IMR-90 (cell line): ENCODE measurements around the gene ST7. TPM values are rescaled to one million over a fixed set of nuclear protein-coding genes. Genes with fewer than 3 reads are reported as not detected.

ENCODE experiments used
- ATAC-seq: fragments of 200-7000 bp; cut with Tn5 transposase; 2 replicates; pipeline ENCODE4 v1.9.1; 2020; ENCODE audit warnings: low read depth, mild to moderate bottlenecking, moderate library complexity
- BruUV-seq: library from RNA; stranded (reverse); fragments of 400-500 nt; replicated peaks from 2 replicates; lab custom pipeline; 2021; lab: Mats Ljungman, UMichigan
- CTCF ChIA-PET: fragments of 300-600 bp; formaldehyde crosslinking; extraction: SDS; loops from one replicate; lab custom pipeline; 2021; ENCODE audit warnings: antibody characterized with exemption; lab: Yijun Ruan, JAX
- POLR2A ChIA-PET: fragments of 300-600 bp; sonication (Branson Sonifier 250); formaldehyde crosslinking; loops from one replicate; lab custom pipeline; 2022; ENCODE audit warnings: antibody characterized with exemption; ENCODE audit not compliant: unreplicated experiment; lab: Charles Lee
- DNase-seq: peaks from one replicate; pipeline ENCODE4 v3.0.0; 2013
- H2AFZ ChIP-seq: replicated peaks from 2 replicates; pipeline ENCODE3; 2013; ENCODE audit warnings: low read length, mild to moderate bottlenecking; ENCODE audit not compliant: poor library complexity
- H2AK5ac ChIP-seq: 2 replicates; pipeline ENCODE4 v1.6.1; 2013; ENCODE audit warnings: low read depth, low read length, inconsistent platforms
- H2AK9ac ChIP-seq: replicated peaks from 2 replicates; pipeline ENCODE3; 2013; ENCODE audit warnings: mild to moderate bottlenecking, low read depth, low read length, moderate library complexity; ENCODE audit not compliant: poor library complexity
- H2BK120ac ChIP-seq: 2 replicates; pipeline ENCODE4 v1.6.1; 2013; ENCODE audit warnings: low read depth, low read length, inconsistent platforms
- H2BK15ac ChIP-seq: 3 replicates; pipeline ENCODE4 v1.6.1; 2013; ENCODE audit warnings: low read depth, low read length, inconsistent platforms
- H2BK20ac ChIP-seq: 2 replicates; pipeline ENCODE4 v1.6.1; 2013; ENCODE audit warnings: low read depth, mild to moderate bottlenecking, inconsistent platforms, low read length, moderate library complexity
- H2BK5ac ChIP-seq: 2 replicates; pipeline ENCODE4 v1.6.1; 2013; ENCODE audit warnings: mild to moderate bottlenecking, low read depth, low read length, inconsistent platforms; ENCODE audit not compliant: poor library complexity, severe bottlenecking
- H3K14ac ChIP-seq: replicated peaks from 2 replicates; pipeline ENCODE4 v1.6.1; 2013; ENCODE audit warnings: low read depth, low read length, inconsistent platforms
- H3K18ac ChIP-seq: 2 replicates; pipeline ENCODE4 v1.6.1; 2013; ENCODE audit warnings: low read depth, low read length, control low read depth
- H3K23ac ChIP-seq: 2 replicates; pipeline ENCODE4 v1.6.1; 2013; ENCODE audit warnings: low read depth, low read length, inconsistent platforms
- H3K27ac ChIP-seq: 2 replicates; pipeline ENCODE4 v1.5.1; 2013; ENCODE audit warnings: mild to moderate bottlenecking, control low read depth, low read length; ENCODE audit not compliant: insufficient read depth
- H3K27me3 ChIP-seq: 2 replicates; pipeline ENCODE4 v1.6.1; 2013; ENCODE audit warnings: low read length; ENCODE audit not compliant: control insufficient read depth, insufficient read depth
- H3K36me3 ChIP-seq: 2 replicates; pipeline ENCODE4 v1.6.1; 2013; ENCODE audit warnings: low read length, mixed read lengths; ENCODE audit not compliant: control insufficient read depth, insufficient read depth
- H3K4ac ChIP-seq: 2 replicates; pipeline ENCODE4 v1.6.1; 2013; ENCODE audit warnings: low read depth, low read length, inconsistent platforms
- H3K4me1 ChIP-seq: 2 replicates; pipeline ENCODE4 v1.6.1; 2013; ENCODE audit warnings: low read length, mixed read lengths; ENCODE audit not compliant: control insufficient read depth, insufficient read depth
- H3K4me2 ChIP-seq: 2 replicates; pipeline ENCODE4 v1.6.1; 2013; ENCODE audit warnings: low read depth, mild to moderate bottlenecking, control low read depth, low read length, moderate library complexity
- H3K4me3 ChIP-seq: 2 replicates; pipeline ENCODE4 v1.5.1; 2013; ENCODE audit warnings: low read depth, mild to moderate bottlenecking, control low read depth, low read length, moderate library complexity; ENCODE audit not compliant: insufficient read depth
- H3K56ac ChIP-seq: 2 replicates; pipeline ENCODE4 v1.6.1; 2013; ENCODE audit warnings: low read length, inconsistent platforms; ENCODE audit not compliant: insufficient read depth; ENCODE audit errors: extremely low read depth
- H3K79me1 ChIP-seq, 2 experiments: 2 replicates each; pipeline ENCODE4 v1.6.1; 2013; ENCODE audit warnings: low read length in 2 of 2, inconsistent platforms in 1 of 2, low read depth in 1 of 2
- H3K9ac ChIP-seq: 2 replicates; pipeline ENCODE4 v1.6.1; 2013; ENCODE audit warnings: low read depth, low read length, control low read depth
- H3K9me1 ChIP-seq: 2 replicates; pipeline ENCODE4 v1.6.1; 2013; ENCODE audit warnings: low read length, inconsistent platforms; ENCODE audit not compliant: insufficient read depth
- H3K9me3 ChIP-seq: 2 replicates; pipeline ENCODE4 v1.6.1; 2013; ENCODE audit warnings: low read length; ENCODE audit not compliant: control insufficient read depth, insufficient read depth
- H4K20me1 ChIP-seq: 2 replicates; pipeline ENCODE4 v1.6.1; 2013; ENCODE audit warnings: low read length, inconsistent platforms; ENCODE audit not compliant: insufficient read depth
- H4K5ac ChIP-seq: 2 replicates; pipeline ENCODE4 v1.6.1; 2013; ENCODE audit warnings: mild to moderate bottlenecking, low read depth, low read length, control low read depth
- H4K8ac ChIP-seq, 2 experiments: 2 replicates each; pipeline ENCODE4 v1.6.1; 2013; ENCODE audit warnings: low read depth in 2 of 2, low read length in 2 of 2, control low read depth in 1 of 2, inconsistent platforms in 1 of 2
- H4K91ac ChIP-seq: 2 replicates; pipeline ENCODE4 v1.6.1; 2013; ENCODE audit warnings: low read depth, low read length, inconsistent platforms; ENCODE audit not compliant: insufficient read depth
- CEBPB ChIP-seq: IDR thresholded peaks from 2 replicates; pipeline ENCODE4 v1.6.1; 2012; ENCODE audit warnings: low read depth, low read length, improper control_type of control experiment
- WGBS, 2 experiments: methylation state at CpG; one replicate each; pipeline versions ENCODE4 v1.1.5 to v1.1.7; 2013; ENCODE audit warnings: missing lambda C conversion rate in 2 of 2; ENCODE audit not compliant: insufficient read length in 1 of 2; ENCODE audit errors: extremely low coverage in 2 of 2; 5-methylcytosine and 5-hydroxymethylcytosine counted together
- dilution Hi-C: fragments of 300-500 bp; cut with HindIII; formaldehyde crosslinking; loops from one replicate; pipeline ENCODE4 v1.14.3; 2018; ENCODE audit warnings: low sequenced_read_pairs; ENCODE audit not compliant: unreplicated experiment
- in situ Hi-C: fragments of 300-500 bp; cut with MboI; formaldehyde crosslinking; loops from 3 replicates; pipeline ENCODE4 v1.14.3; 2019; ENCODE audit warnings: low sequenced_read_pairs, inconsistent platforms, mixed read lengths
- intact Hi-C: fragments of 100-400 bp; cut with micrococcal nuclease; formaldehyde crosslinking; loops from 2 replicates; pipeline ENCODE4 v1.10.0; 2022
- polyA plus RNA-seq, 3 experiments: library from polyadenylated mRNA; depleted of rRNA; stranded (reverse); fragments of >200 nt; gene quantifications; 2 replicates each; pipeline ENCODE4 v1.2.3, GENCODE V29; 2012; ENCODE audit warnings: low replicate concordance in 1 of 3
- total RNA-seq: library from RNA; depleted of rRNA; stranded (reverse); fragments of >200 nt; gene quantifications from 2 replicates; pipeline ENCODE4 v1.2.3, GENCODE V29; 2012
- TF ChIP-seq, protein P1 (sequence below): fragments of 150-350 bp; IDR thresholded peaks from 2 replicates; pipeline ENCODE4 v1.6.1; 2017; ENCODE audit warnings: mild to moderate bottlenecking, antibody characterized with exemption, low read length, low read depth

Gene ST7
- total and polyA plus RNA-seq, 2 of the 4 experiments (the other 2 are of a cell fraction): 18.6 to 26.0 TPM

DNA sequence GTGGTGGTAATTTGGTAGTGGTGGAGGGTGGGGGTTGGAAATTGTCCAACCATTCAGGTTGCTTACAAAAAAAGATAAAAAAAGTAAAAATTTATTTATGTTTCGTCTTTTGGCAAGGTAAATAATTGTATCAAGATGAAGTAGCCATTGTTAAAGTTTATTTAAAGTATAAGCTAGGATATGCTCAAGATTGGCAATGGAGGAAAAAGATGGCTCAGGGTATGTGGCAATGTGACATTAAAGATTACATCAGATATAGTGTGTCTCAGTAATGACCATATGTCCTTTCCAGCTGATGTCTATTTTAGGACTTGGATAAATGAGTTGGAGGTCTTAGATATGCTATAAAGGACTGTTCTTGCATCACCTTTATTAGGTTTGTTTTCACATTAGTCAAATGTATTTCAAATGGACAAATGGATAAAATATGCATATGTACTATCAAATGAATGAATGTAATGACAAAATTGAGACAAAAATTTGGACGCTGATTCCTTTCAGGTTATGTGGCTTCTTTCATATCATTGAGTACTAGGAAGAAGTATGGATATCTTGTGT lies 60.9 kb downstream of the ST7 start:
- Histone ChIP-seq H3K36me3 (no peaks in the 10 kb centered on the region), H3K14ac (no peak overlapping the region), H3K9ac (no peak overlapping the region), H4K20me1 (no peaks in the 10 kb centered on the region), H2AK9ac (no peak overlapping the region), H2BK5ac (peak overlapping the region; percentile 4), H3K79me1 (peaks cover 12 to 24% of the 10 kb centered on the region in 2 experiments; a peak in 3 of 4 replicates), H2AFZ (no peak overlapping the region), H3K4ac (no peak overlapping the region), H3K27me3 (no peaks in the 10 kb centered on the region), H3K9me1 (peaks cover 6% of the 10 kb centered on the region; the same call in 1 of the 2 replicates), H3K56ac (no peak overlapping the region), H2BK20ac (no peak overlapping the region), H2BK120ac (no peak overlapping the region), H2BK15ac (no peak overlapping the region), H2AK5ac (no peak overlapping the region), H3K4me3 (no peak overlapping the region), H4K8ac (no peak overlapping the region; a peak in 1 of 4 replicates), H3K4me1 (peaks cover 2% of the 10 kb centered on the region; the same call in 1 of the 2 replicates), H3K23ac (no peak overlapping the region), H3K9me3 (no peaks in the 10 kb centered on the region), H4K5ac (no peak overlapping the region), H3K18ac (no peak overlapping the region), H4K91ac (no peak overlapping the region), H3K27ac (no peak overlapping the region), H3K4me2 (no peak overlapping the region)
- ChIA-PET CTCF (no interaction called here), POLR2A (no interaction called here)
- ATAC-seq (no peak; the same call in 1 of the 2 replicates), DNase-seq (no peak)
- in situ Hi-C loops: no loop called here
- no TSS peak for BruUV-seq
- intact Hi-C loops: no loop called here
- WGBS, 2 experiments: no CpG with 5 or more reads among the region's 2 CpGs
- TF ChIP-seq CEBPB: peak; percentile 15; the same call in 1 of the 2 replicates
- TF ChIP-seq, protein P1, sequence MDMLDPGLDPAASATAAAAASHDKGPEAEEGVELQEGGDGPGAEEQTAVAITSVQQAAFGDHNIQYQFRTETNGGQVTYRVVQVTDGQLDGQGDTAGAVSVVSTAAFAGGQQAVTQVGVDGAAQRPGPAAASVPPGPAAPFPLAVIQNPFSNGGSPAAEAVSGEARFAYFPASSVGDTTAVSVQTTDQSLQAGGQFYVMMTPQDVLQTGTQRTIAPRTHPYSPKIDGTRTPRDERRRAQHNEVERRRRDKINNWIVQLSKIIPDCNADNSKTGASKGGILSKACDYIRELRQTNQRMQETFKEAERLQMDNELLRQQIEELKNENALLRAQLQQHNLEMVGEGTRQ: no peak
- dilution Hi-C loops: no loop called here
